ENCODE measurements around the gene CADM1. TPM values are rescaled to one million over a fixed set of nuclear protein-coding genes. Genes with fewer than 3 reads are reported as not detected.

The CADM1 gene
- total and polyA plus RNA-seq, 2 experiments from 2014 or later, result 16.5 to 18.0 TPM

DNA sequence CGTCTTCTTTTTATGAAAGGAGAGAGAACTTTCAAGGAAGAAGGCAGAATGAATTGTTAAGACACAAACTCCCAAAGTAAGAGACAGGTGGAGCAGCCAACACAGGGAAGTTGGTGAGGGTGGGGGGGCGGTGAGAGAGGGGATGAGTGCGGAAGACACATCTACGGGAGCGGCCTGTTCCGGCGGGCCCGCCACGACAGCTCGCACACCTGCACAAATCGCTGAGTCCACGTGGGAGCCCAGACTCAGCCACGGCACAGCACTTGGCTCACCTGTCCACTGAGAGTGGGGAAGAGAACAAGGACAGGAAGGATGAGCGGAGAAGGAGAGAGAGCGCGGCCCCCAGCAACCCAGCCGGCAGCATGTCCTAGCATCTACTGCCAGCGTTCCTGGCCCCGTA, 331.1 kb downstream of the CADM1 start (continued):
- TF ChIP-seq EZH2 (IDR thresholded peaks at IDR 0.05; ENCODE audit: low read depth, unreplicated experiment), result no peak

DNA sequence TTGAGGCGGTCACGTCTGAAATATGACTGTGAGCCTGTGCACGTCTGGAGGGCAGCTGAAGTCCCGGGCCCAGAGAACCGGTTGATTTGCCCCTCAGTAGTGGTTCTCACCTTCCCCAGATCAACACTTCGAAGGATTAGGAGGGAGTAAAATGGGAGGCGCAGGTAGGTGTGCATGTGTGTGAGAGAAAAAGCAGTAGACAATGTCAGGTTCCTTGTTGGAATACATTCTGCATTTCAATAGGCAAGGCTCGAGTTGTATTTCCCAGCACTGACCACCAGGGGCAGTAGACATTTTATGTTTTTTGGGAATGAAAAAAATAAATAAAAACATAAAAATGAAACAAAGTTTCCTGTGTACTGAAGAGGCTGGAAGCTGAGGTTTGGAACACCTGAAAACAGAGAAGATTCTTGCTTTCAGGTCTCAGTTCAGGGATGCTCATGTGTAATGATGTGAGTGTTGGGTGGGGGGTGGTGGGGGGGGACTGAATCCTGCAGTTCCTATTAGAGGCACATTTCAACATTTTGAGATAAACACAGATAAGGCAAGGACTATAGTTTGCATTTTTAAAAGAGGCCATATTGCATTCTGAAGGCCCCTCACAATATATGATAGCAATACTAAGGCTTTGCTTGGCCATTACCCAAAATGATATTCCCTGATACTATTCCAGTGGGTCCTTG, 333.9 kb downstream of the CADM1 start:
- ATAC-seq (peak; percentile 61), DNase-seq (ENCODE audit: low spot score) (peak; percentile 80)
- Histone ChIP-seq H3K4me2 (0 out of 2 replicates have a peak overlapping the region, but pooled peaks have one; percentile 3), H4K20me1 (replicated peaks; ENCODE audit: insufficient read depth) (no peaks in the 10 kb centered on the region), H3K9me2 (ENCODE audit: insufficient read depth) (0 out of 2 replicates have a peak, but pooled peaks cover 2% of the 10 kb centered on the region), H3K79me2 (replicated peaks; ENCODE audit: insufficient read depth) (no peaks in the 10 kb centered on the region), H2AFZ (no peak overlapping the region), H3K4me1 (ENCODE audit: insufficient read depth) (peaks cover 13% of the 10 kb centered on the region), H3K27me3 (ENCODE audit: insufficient read depth) (no peaks in the 10 kb centered on the region), H3F3A (replicated peaks; ENCODE audit: low read depth) (no peaks in the 10 kb centered on the region), H3K4me3 (no peak overlapping the region), H3K36me3 (ENCODE audit: insufficient read depth) (no peaks in the 10 kb centered on the region), H3K27ac (ENCODE audit: low read depth) (no peak overlapping the region)
- H3K9me3 Mint-ChIP-seq, result no peaks in the 10 kb centered on the region
- no peaks in the 10 kb centered on the region for H3K36me3 Mint-ChIP-seq (ENCODE audit: low read depth)
- TF ChIP-seq ZNF114 (CRISPR knock-in tag; IDR thresholded peaks at IDR 0.05) (no peak), CTCF (conservative IDR thresholded peaks at IDR 0.05; ENCODE audit: low read depth in 2 of 2) (peak; percentile 66 to 83)
- peaks cover 33% of the 10 kb centered on the region for H3K4me1 Mint-ChIP-seq
- H3K27ac Mint-ChIP-seq, result peak overlapping the region; percentile 48; the same call in 1 of the 2 replicates
- H3K27me3 Mint-ChIP-seq (ENCODE audit: insufficient read depth, low read depth, poor library complexity), result peaks cover 5% of the 10 kb centered on the region
- H3K4me3 Mint-ChIP-seq, result no peak overlapping the region

- no peak overlapping the region for H3K4me3 ChIP-seq
- H3F3A ChIP-seq (replicated peaks; ENCODE audit: low read depth), result no peaks in the 10 kb centered on the region
- ATAC-seq, result no peak
- H3K36me3 ChIP-seq (ENCODE audit: insufficient read depth), result no peaks in the 10 kb centered on the region
- no peak for DNase-seq (ENCODE audit: low spot score)
- H3K36me3 Mint-ChIP-seq (ENCODE audit: low read depth), result no peaks in the 10 kb centered on the region
- H3K4me3 Mint-ChIP-seq, result no peak overlapping the region
- no peak overlapping the region for H3K27ac ChIP-seq (ENCODE audit: low read depth)
- H3K27me3 ChIP-seq (ENCODE audit: insufficient read depth), result no peaks in the 10 kb centered on the region
- 0 out of 2 replicates have a peak, but pooled peaks cover 2% of the 10 kb centered on the region for H3K9me2 ChIP-seq (ENCODE audit: insufficient read depth)
- no peak overlapping the region for H3K4me2 ChIP-seq
- no peaks in the 10 kb centered on the region for H4K20me1 ChIP-seq (replicated peaks; ENCODE audit: insufficient read depth)
- H3K79me2 ChIP-seq (replicated peaks; ENCODE audit: insufficient read depth), result no peaks in the 10 kb centered on the region
- peaks cover 35% of the 10 kb centered on the region for H3K4me1 Mint-ChIP-seq
- no peak overlapping the region for H2AFZ ChIP-seq
- TF ChIP-seq, protein P1, sequence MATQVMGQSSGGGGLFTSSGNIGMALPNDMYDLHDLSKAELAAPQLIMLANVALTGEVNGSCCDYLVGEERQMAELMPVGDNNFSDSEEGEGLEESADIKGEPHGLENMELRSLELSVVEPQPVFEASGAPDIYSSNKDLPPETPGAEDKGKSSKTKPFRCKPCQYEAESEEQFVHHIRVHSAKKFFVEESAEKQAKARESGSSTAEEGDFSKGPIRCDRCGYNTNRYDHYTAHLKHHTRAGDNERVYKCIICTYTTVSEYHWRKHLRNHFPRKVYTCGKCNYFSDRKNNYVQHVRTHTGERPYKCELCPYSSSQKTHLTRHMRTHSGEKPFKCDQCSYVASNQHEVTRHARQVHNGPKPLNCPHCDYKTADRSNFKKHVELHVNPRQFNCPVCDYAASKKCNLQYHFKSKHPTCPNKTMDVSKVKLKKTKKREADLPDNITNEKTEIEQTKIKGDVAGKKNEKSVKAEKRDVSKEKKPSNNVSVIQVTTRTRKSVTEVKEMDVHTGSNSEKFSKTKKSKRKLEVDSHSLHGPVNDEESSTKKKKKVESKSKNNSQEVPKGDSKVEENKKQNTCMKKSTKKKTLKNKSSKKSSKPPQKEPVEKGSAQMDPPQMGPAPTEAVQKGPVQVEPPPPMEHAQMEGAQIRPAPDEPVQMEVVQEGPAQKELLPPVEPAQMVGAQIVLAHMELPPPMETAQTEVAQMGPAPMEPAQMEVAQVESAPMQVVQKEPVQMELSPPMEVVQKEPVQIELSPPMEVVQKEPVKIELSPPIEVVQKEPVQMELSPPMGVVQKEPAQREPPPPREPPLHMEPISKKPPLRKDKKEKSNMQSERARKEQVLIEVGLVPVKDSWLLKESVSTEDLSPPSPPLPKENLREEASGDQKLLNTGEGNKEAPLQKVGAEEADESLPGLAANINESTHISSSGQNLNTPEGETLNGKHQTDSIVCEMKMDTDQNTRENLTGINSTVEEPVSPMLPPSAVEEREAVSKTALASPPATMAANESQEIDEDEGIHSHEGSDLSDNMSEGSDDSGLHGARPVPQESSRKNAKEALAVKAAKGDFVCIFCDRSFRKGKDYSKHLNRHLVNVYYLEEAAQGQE (IDR thresholded peaks at IDR 0.05; ENCODE audit: unreplicated experiment), result no peak
- no peak overlapping the region for H3K27ac Mint-ChIP-seq
- peaks cover 10% of the 10 kb centered on the region for H3K27me3 Mint-ChIP-seq (ENCODE audit: insufficient read depth, low read depth, poor library complexity)
- H3K9me3 Mint-ChIP-seq, result no peaks in the 10 kb centered on the region
- H3K4me1 ChIP-seq (ENCODE audit: insufficient read depth), result peaks cover 22% of the 10 kb centered on the region
Observed at GRCh38 chr11:115169251-115169650, 335.0 kb downstream of the CADM1 start.
